ENCODE measurements around the gene MAVS.
"Not testable (repeated sequence)": the region's sequence is repeated elsewhere in the genome, so short reads cannot be mapped to it uniquely, and the experiment has no call there.

MAVS gene

DNA sequence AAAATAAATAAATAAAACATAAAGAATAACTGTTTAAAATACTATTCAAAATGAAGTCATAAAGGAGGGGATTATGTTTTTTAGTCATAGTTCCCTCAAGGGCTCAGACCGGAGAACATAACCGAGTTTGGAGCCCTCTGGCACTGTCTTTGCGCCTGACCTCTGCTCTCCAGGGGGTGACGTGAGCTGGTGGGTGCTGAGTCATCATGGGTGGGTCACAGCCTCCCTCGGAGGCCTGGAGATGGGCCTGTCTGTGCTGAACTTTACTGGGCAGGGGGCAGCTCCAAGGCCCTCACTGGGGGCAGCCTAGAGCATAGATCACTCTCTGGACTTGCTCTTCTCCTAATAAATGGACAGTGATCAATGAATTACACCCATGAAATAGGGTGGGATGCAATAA, 3.1 kb upstream of the MAVS start:
- in situ Hi-C loops (cut with MboI; ENCODE audit: low pct_unique_long_range_greater_than_20kb, low sequenced_read_pairs) = no loop called here
- DNase-seq = no peak

DNA sequence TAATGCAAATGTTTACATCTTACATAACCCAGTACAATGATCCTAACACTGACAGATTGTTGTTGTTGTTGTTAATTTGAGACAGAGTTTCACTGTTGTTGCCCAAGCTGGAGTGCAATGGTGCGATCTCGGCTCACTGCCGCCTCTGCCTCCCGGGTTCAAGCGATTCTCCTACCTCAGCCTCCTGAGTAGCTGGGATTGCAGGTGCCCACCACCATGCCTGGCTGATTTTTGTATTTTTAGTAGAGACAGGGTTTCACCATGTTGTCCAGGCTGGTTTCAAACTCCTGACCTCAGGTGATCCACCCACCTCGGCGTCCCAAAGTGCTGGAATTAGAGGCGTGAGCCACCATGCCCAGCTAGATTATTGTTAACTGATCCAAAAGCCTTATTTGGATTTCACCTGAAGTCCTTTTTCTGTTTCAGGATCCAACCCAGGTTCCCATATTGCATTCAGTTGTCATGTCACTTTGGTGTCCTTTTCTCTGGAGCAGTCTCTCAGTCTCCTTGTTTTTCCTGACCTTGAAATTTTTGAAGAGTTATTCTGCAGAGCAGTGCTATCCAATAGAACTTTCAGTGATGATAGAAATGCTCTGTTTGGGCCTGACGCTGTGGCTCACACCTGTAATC, 2.5 kb upstream of the MAVS start:
- DNase-seq; in situ Hi-C loops (cut with MboI; ENCODE audit: low pct_unique_long_range_greater_than_20kb, low sequenced_read_pairs): not testable (repeated sequence)

DNA sequence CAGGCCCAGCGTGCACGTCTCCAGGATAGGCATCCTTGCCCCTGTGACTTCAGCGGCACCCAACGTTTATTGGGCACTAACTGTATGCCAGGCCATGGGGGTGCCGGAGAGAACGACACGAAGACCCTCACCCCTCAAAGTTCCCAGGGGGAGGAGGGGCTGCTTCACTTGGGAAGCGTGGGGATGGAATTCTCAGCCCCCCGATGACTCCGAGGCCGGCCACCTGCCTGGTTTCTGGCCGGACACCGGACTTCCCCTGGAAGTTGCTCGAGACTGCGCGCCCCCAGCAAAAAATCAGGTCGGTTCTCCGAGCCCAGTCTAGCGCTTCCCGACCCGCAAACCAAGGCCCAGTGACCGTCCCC, 275 bp upstream of the MAVS start:
- in situ Hi-C loops (cut with MboI; ENCODE audit: low pct_unique_long_range_greater_than_20kb, low sequenced_read_pairs) = no loop called here
- DNase-seq = no peak

DNA sequence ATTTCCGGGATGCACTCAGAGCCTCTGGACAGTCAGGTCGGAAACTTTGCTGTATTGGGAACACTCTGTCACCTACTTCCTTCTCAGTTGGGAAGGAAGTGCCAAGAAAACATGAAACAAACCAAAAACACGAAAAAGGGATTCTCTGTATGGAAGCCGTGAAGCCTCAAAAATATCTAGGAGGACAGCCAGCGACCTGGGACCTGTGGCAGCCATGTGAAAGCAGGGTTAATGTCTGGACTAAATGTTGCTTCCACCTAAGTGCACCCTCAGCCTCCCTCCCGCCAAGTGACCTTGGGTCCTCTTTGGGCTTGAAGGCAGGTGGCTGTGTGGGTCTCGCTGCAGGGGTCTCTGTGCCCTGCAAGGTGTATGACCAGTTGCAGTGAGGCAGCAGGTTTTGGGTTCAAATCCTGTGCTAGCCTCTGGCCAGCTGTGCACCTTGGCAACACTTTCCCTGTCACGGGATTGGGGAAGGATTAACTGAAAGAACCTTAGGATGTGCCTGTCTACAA, 851 bp downstream of the MAVS start:
- DNase-seq = no peak
- in situ Hi-C loops (cut with MboI; ENCODE audit: low pct_unique_long_range_greater_than_20kb, low sequenced_read_pairs) = no loop called here

DNA sequence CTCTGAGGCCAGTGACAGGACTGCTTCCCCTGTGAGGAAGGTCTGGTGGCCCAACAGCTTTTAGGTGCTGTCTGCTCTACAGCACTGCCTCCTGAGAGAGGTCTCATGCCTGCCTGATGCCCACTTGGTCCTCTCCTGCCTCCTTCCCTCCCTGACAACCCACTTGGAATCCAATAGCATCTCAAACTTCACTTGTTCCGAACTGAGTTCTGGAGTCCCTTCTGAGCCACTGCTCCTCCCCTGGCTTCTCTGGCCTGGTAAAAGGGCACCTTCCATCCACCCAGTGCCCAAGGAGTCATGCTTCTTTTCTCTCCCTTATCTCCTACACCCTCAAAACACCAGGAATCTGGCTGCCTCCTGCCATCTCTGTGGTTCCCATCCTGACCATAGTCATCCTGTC, 1.9 kb downstream of the MAVS start:
- DNase-seq = no peak
- in situ Hi-C loops (cut with MboI; ENCODE audit: low pct_unique_long_range_greater_than_20kb, low sequenced_read_pairs) = no loop called here

DNA sequence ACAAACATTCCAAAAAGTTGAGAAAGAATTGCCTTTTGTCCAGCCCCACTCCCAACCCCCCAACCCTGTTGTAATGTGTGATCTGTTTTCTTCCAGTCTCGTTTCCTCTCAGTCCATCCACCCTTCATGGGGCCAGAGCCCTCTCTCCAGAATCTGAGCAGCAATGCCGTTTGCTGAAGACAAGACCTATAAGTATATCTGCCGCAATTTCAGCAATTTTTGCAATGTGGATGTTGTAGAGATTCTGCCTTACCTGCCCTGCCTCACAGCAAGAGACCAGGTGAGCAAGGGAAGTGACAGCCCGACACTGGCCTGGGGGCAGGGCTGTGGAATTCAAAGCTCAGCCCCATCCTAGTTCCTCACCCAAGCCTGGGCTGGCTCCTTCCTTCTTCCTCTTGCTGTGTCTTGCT, 7.8 kb downstream of the MAVS start:
- DNase-seq = no peak
- in situ Hi-C loops (cut with MboI; ENCODE audit: low pct_unique_long_range_greater_than_20kb, low sequenced_read_pairs) = no loop called here

DNA sequence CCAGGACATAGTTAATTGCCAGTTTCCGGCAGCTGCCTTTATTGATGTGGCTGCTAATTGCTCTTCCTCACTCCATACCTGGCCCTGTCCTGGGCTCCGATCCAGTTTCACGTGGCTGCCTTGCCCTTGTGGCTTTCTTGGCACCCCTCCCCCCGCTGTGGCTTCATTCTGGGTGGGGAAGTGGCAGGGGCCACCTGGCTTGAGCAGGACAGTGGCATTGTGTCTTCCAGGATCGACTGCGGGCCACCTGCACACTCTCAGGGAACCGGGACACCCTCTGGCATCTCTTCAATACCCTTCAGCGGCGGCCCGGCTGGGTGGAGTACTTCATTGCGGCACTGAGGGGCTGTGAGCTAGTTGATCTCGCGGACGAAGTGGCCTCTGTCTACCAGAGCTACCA, 10.8 kb downstream of the MAVS start:
- DNase-seq = no peak
- in situ Hi-C loops (cut with MboI; ENCODE audit: low pct_unique_long_range_greater_than_20kb, low sequenced_read_pairs) = no loop called here

DNA sequence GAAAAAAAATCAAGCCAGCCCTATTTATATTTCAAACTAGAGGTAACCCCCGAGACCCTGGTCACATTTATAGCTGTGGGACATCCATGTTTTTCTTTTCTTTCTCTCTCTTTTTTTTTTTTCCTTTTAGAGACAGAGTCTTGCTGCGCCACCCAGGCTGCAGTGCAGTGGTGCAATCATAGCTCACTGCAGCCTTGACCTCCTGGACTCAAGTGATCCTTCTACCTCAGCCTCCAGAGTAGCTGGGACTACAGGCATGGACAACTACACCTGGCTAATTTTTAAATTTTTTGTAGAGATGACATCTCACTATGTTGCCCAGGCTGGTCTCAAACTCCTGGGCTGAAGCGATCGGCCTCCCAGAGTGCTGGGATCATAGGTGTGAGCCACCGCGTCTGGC, 12.1 kb downstream of the MAVS start:
- in situ Hi-C loops (cut with MboI; ENCODE audit: low pct_unique_long_range_greater_than_20kb, low sequenced_read_pairs) = no loop called here
- no peak for DNase-seq

DNA sequence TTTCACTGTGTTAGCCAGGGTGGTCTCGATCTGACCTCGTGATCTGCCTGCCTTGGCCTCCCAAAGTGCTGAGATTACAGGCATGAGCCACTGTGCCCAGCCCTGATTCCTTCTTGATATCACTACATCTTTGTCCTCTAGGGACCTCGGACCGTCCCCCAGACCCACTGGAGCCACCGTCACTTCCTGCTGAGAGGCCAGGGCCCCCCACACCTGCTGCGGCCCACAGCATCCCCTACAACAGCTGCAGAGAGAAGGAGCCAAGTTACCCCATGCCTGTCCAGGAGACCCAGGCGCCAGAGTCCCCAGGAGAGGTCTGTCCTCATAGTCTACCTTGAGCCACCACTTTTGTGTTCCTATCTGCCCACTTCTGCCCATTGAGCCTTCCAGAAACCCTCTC, 14.6 kb downstream of the MAVS start:
- no peak for DNase-seq
- in situ Hi-C loops (cut with MboI; ENCODE audit: low pct_unique_long_range_greater_than_20kb, low sequenced_read_pairs) = no loop called here

DNA sequence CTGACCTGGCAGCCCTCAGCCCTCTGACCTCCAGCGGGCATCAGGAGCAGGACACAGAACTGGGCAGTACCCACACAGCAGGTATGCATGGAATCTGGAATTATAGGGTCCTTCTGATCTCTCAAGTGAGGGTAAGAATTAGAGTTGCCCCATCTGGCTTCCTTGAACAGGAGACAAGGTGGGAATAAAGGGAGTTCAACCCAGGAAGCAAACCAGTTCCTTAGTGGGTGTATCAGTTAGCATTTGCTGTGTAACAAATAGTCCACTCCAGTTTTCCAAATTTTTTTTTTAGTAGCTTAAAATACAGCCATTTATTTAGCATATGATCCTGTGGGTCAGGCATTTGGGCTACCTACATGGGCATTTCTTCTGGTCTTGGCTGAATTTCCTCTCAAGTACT, 15.7 kb downstream of the MAVS start:
- in situ Hi-C loops (cut with MboI; ENCODE audit: low pct_unique_long_range_greater_than_20kb, low sequenced_read_pairs) = no loop called here

DNA sequence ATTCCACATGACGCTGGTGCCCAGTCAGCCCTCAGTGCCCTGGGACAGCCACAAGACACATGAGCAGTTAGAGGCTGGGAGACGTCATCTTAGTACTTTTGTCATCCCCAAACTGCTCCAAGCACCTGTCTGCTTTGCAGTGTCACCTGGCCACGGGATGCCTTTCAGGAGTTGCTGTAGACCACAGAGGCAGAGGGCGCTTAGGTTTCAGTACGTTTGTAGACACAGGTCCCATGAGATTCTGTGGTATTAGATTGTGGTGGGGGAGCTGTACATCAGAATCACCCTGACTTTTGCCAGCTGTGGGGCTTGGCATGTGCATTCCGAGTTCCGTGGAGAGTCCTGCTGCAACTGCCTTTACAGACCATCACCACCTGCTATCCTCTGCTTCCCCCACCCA, 16.7 kb downstream of the MAVS start:
- in situ Hi-C loops (cut with MboI; ENCODE audit: low pct_unique_long_range_greater_than_20kb, low sequenced_read_pairs) = no loop called here
- no peak for DNase-seq

More for the DNA sequence above, 15.7 kb downstream of the MAVS start:
- DNase-seq = no peak

DNA sequence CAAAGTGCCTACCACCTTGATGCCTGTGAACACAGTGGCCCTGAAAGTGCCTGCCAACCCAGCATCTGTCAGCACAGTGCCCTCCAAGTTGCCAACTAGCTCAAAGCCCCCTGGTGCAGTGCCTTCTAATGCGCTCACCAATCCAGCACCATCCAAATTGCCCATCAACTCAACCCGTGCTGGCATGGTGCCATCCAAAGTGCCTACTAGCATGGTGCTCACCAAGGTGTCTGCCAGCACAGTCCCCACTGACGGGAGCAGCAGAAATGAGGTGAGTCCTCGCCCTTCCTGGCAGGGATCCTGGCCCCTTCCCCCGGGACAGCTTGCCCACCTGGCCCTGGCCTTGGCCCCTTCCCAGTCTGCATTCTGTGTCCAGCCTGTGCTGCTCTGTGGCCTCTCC, 17.9 kb downstream of the MAVS start:
- in situ Hi-C loops (cut with MboI; ENCODE audit: low pct_unique_long_range_greater_than_20kb, low sequenced_read_pairs) = no loop called here
- DNase-seq = no peak

DNA sequence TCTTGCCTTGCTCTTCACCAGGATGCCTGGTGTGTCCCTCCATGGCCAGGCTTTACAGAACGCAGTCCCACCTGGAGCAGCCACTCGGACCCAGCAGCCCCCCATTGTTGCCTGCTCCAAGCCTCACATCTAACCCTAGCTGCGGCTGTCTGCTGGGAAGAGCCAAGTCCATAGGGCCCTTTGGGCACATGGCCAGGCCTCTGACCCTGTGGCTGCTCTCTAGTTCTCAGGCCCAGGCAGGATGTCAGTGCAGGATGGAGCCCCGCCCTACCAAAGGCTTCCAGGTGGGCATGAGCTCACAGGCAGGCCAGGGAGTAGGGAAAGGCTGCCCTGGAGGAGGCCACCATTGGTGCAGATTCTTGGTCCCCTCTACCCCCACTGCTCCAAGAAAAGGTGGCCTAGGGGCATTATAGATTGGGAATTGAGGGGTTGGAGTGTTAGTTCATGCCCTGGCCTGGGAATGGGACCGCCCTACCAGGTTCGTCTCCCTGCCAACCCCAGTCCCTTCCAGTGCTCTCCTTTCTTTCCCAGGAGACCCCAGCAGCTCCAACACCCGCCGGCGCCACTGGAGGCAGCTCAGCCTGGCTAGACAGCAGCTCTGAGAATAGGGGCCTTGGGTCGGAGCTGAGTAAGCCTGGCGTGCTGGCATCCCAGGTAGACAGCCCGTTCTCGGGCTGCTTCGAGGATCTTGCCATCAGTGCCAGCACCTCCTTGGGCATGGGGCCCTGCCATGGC, 18.7 kb downstream of the MAVS start:
- in situ Hi-C loops (cut with MboI; ENCODE audit: low pct_unique_long_range_greater_than_20kb, low sequenced_read_pairs) = no loop called here
- DNase-seq = no peak

DNA sequence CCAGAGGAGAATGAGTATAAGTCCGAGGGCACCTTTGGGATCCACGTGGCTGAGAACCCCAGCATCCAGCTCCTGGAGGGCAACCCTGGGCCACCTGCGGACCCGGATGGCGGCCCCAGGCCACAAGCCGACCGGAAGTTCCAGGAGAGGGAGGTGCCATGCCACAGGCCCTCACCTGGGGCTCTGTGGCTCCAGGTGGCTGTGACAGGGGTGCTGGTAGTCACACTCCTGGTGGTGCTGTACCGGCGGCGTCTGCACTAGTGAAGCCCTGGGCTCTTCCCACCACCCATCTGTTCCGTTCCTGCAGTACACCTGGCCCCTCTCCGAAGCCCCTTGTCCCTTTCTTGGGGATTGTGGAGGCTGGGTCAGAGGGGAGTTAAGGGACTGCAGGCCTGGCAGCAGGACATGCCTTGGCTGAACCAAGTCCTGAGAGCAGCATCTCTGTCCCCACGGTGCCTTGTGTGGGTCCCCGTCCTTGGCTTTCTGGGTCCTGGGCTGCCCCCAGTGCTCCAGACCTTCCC, 19.3 kb downstream of the MAVS start:
- no peak for DNase-seq
- in situ Hi-C loops (cut with MboI; ENCODE audit: low pct_unique_long_range_greater_than_20kb, low sequenced_read_pairs) = no loop called here

DNA sequence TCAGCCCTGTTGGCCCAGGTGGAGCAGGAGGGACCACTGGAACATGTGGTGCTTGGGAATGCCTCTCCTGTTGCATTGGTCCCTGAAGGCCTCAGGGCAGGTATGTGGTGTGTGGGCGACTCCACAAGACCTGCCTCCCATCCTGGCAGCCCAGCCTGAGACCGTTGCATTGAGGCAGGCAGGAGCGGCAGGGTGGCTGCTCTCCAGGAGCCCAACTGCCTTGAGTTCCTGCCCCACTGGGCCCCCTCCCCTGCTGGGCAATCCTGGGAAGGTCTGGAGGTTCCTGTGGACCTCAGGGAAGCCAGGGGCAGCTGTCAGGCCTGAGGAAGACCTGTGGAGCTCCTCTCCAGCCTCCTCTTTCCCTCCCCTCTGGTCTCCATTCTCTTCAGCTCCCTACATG, 19.8 kb downstream of the MAVS start:
- in situ Hi-C loops (cut with MboI; ENCODE audit: low pct_unique_long_range_greater_than_20kb, low sequenced_read_pairs) = no loop called here
- DNase-seq = no peak

DNA sequence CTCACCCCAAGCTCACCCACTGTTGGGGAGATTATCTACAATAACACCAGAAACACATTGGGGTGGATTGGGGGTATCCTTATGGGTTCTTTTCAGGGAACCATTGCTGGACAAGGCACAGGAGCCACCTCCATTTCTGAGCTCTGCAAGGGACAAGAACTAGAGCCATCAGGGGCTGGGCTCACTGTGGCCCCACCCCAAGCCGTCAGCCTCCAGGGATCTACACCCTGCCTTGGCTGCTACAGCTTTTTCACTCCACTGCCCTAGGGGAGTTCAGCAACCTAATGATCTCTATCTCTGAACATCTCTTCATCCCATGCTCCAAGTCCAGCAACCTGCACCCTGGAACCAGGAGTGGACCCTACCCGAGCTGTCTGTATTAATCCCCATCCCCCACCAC, 21.2 kb downstream of the MAVS start:
- in situ Hi-C loops (cut with MboI; ENCODE audit: low pct_unique_long_range_greater_than_20kb, low sequenced_read_pairs) = no loop called here
- no peak for DNase-seq

DNA sequence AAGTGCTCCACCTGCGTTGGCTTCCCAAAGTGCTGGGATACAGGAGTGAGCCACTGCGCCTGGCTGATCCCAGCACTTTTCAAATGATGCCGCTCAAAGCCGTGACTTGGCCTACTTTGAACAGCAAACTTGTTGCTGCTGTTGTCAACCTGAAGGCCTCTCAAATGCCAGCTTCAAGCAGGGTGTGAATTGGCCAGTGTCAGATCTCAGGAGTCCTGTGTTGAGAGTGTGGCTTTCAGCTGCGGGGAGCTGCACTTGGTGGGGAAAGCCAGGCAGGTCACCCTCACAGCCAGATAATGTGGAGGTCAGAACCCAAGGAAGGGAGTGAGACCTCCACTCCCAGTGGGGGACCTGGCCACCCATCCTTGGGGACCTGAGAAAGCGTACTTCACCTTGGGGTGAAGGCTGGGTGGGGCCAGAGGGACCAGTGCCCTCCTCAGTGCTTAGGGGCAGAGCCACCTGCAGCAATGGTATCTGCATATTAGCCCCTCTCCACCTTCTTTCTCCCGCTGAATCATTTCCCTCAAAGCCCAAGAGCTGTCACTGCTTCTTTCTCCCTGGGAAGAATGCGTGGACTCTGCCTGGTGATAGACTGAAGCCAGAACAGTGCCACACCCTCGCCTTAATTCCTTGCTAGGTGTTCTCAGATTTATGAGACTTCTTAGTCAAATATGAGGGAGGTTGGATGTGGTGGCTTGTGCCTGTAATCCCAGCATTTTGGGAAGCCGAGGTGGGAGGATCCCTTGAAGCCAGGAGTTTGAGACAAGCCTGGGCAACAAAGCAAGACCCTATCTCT, 23.4 kb downstream of the MAVS start:
- in situ Hi-C loops (cut with MboI; ENCODE audit: low pct_unique_long_range_greater_than_20kb, low sequenced_read_pairs) = no loop called here
- DNase-seq = no peak

DNA sequence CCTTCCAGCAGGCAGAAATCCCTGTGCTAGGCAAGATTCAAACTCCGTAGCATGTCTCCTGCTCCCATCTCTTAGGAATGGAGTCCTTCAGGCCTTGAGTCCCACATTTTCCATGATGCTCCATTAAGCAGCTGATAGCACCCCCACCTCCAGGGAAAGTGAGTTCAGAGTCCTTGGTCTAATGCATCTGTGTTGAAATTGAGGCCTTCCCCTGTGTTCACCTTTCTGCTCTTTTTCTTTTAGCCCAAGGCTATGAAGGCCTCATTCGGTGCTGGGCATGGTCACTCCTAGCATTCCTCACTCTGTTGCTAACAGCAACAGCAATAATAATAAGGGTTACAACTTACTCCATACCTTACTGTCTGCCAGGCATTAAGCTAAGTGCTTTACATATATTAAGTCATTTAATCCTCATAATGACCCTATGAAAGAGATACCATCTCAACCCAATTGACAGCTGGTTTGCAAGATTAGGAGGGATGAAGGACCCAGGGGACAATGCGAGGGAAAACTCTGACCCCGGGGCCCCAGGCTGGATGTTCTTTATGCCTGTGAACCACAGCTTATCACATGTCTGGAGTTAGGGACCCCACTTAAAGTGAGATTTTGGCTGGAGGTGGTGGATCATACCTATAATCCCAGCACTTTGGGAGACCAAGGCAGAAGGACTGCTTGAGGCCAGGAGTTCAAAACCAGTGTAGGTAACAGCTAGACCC, 25.1 kb downstream of the MAVS start:
- DNase-seq = no peak
- in situ Hi-C loops (cut with MboI; ENCODE audit: low pct_unique_long_range_greater_than_20kb, low sequenced_read_pairs) = no loop called here

DNA sequence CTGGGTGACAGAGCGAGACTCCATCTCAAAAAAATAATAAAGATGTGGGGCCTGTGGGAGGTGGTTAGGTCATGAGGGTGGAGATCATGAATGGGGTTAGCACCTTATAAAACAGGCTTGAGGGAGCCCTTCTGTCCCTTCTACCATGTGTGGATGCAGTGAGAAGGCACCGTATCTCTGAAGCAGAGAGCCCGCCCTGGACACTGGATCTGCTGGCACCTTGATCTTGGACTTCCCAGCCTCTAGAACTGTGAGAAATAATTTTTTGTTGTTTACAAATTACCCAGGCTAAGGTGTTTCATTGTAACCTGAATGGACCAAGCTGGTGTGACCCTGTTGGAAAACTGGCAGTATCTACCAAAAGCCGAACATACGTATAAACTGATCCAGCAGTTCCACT, 26.9 kb downstream of the MAVS start:
- DNase-seq = no peak
- in situ Hi-C loops (cut with MboI; ENCODE audit: low pct_unique_long_range_greater_than_20kb, low sequenced_read_pairs) = no loop called here

Measured in KBM-7 (cell line).